ENCODE results near the gene SRGAP3.

- TF ChIP-seq CTCF (IDR thresholded peaks at IDR 0.05; ENCODE audit: low read depth, low read length) (no peak), EZH2phosphoT487 (IDR thresholded peaks at IDR 0.05; ENCODE audit: low read depth) (no peak)
Measured at GRCh38 chr3:9190276-9190675, 59.2 kb downstream of the SRGAP3 start.

Data from OCI-LY3 (cell line).